ENCODE measurements around the gene NLGN3. TPM values are rescaled to one million over a fixed set of nuclear protein-coding genes. Genes with fewer than 3 reads are reported as not detected.
A peak's percentile ranks its signal among the peaks of the same experiment; 100 is the strongest.

Gene NLGN3
- total RNA-seq, 2 experiments from 2014 or later, result 0.57 to 1.3 TPM

- H3K9me3 ChIP-seq (ENCODE audit: low read length), result no peaks in the 10 kb centered on the region
- intact Hi-C loops (cut with micrococcal nuclease; ENCODE audit: unreplicated experiment), result no loop called here
- no TSS peak for BruUV-seq (replicated peaks)
- H3K4me3 ChIP-seq (ENCODE audit: low read depth, low read length, poor library complexity, severe bottlenecking), result no peak overlapping the region
- DNase-seq (ENCODE audit: low spot score), result no peak
- peaks cover 6% of the 10 kb centered on the region for H3K4me1 ChIP-seq (ENCODE audit: insufficient read depth, low read length, poor library complexity, severe bottlenecking)
- POLR2A ChIA-PET, result no interaction called here
- peaks cover 4% of the 10 kb centered on the region for H3K36me3 ChIP-seq (ENCODE audit: insufficient read depth, low read length)
- H2AFZ ChIP-seq (ENCODE audit: low read length), result no peak overlapping the region
- CTCF ChIA-PET (ENCODE audit: unreplicated experiment), result no interaction called here
- no peak overlapping the region for H3K27ac ChIP-seq (ENCODE audit: low read depth, low read length, poor library complexity, severe bottlenecking)
- H4K20me1 ChIP-seq (ENCODE audit: insufficient read depth, low read length), result no peaks in the 10 kb centered on the region
- TF ChIP-seq EZH2phosphoT487 (IDR thresholded peaks at IDR 0.05; ENCODE audit: borderline replicate concordance, low read depth, low read length), result no peak
- TF ChIP-seq, protein P1, sequence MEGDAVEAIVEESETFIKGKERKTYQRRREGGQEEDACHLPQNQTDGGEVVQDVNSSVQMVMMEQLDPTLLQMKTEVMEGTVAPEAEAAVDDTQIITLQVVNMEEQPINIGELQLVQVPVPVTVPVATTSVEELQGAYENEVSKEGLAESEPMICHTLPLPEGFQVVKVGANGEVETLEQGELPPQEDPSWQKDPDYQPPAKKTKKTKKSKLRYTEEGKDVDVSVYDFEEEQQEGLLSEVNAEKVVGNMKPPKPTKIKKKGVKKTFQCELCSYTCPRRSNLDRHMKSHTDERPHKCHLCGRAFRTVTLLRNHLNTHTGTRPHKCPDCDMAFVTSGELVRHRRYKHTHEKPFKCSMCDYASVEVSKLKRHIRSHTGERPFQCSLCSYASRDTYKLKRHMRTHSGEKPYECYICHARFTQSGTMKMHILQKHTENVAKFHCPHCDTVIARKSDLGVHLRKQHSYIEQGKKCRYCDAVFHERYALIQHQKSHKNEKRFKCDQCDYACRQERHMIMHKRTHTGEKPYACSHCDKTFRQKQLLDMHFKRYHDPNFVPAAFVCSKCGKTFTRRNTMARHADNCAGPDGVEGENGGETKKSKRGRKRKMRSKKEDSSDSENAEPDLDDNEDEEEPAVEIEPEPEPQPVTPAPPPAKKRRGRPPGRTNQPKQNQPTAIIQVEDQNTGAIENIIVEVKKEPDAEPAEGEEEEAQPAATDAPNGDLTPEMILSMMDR (conservative IDR thresholded peaks at IDR 0.05; ENCODE audit: low read length), result no peak
- no peaks in the 10 kb centered on the region for H3K9me2 ChIP-seq (ENCODE audit: insufficient read depth, low read length)
- no peak overlapping the region for H3K4me2 ChIP-seq (ENCODE audit: low read length)
- peaks cover 7% of the 10 kb centered on the region; the same call in 1 of the 2 replicates for H3K79me2 ChIP-seq (ENCODE audit: insufficient read depth, low read depth, low read length)
These were observed 46.6 kb downstream of the NLGN3 start for GRCh38 chrX:71191248-71191647.

DNA sequence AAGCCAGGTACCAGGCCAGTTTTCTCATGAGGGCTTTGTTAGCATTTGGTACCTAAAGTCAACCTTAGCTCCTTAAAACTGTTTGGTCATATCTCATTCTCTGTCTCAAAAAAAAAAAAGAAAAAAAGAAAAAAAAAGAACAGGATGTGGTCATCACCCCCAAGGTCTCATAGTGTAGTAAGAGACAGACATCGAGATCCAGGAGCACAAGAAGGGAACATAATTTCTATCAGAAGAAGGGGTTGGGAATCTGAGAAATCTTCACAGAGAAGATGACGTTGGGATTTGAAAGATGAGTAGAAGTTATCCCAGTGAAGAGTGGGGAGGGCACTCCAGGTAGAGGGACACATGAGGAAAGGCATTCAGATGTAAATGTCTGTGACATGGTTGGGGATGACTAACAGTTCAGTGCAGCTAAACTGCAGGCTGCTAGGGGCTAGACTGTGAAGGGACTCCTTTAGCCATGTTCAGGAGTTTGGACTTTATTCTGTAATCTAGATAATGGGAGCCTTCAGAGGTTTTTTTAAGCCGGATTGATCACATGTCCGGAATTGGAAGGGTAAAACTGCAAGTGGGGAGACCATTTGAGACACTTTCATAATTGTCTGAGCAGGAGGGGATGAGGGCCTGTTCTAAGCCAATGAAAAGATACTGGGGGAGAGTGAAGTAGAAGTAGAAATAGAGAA is 51.5 kb downstream of the NLGN3 start:
- ChIA-PET POLR2A (interaction anchor here (0.6 to 3.4 kb wide), 8 partner anchors 14 to 340 kb away, joined by 3 to 46 read pairs (median 4); partner anchors contain the start of genes TAF1 and ZMYM3), CTCF (ENCODE audit: unreplicated experiment) (no interaction called here)
- H2AFZ ChIP-seq (ENCODE audit: low read length), result peak overlapping the region; percentile 57; the same call in 1 of the 2 replicates
- no peaks in the 10 kb centered on the region for H4K20me1 ChIP-seq (ENCODE audit: insufficient read depth, low read length)
- peak; percentile 33 for DNase-seq (ENCODE audit: low spot score)
- no peaks in the 10 kb centered on the region for H3K36me3 ChIP-seq (ENCODE audit: insufficient read depth, low read length)
- peak overlapping the region; percentile 93 for H3K4me3 ChIP-seq (ENCODE audit: low read depth, low read length, poor library complexity, severe bottlenecking)
- peaks cover 24% of the 10 kb centered on the region for H3K4me1 ChIP-seq (ENCODE audit: insufficient read depth, low read length, poor library complexity, severe bottlenecking)
- H3K9me2 ChIP-seq (ENCODE audit: insufficient read depth, low read length), result no peaks in the 10 kb centered on the region
- peak overlapping the region; percentile 83 for H3K4me2 ChIP-seq (ENCODE audit: low read length)
- H3K79me2 ChIP-seq (ENCODE audit: insufficient read depth, low read depth, low read length), result peaks cover 24% of the 10 kb centered on the region; the same call in 1 of the 2 replicates
- BruUV-seq (replicated peaks), result no TSS peak
- TF ChIP-seq, protein P1 (conservative IDR thresholded peaks at IDR 0.05; ENCODE audit: low read length), result no peak
- TF ChIP-seq EZH2phosphoT487 (IDR thresholded peaks at IDR 0.05; ENCODE audit: borderline replicate concordance, low read depth, low read length), result no peak
- H3K9me3 ChIP-seq (ENCODE audit: low read length), result no peaks in the 10 kb centered on the region
- peak overlapping the region; percentile 80 for H3K27ac ChIP-seq (ENCODE audit: low read depth, low read length, poor library complexity, severe bottlenecking)
- intact Hi-C loops (cut with micrococcal nuclease; ENCODE audit: unreplicated experiment), result loop anchor here (2.0 to 5.0 kb wide), 2 partner anchors 13 to 56 kb away; partner anchors contain the start of gene ZMYM3

- BruUV-seq (replicated peaks), result no TSS peak
- peak overlapping the region; percentile 80 for H3K27ac ChIP-seq (ENCODE audit: low read depth, low read length, poor library complexity, severe bottlenecking)
- POLR2A ChIA-PET, result interaction anchor here (0.6 to 3.4 kb wide), 12 partner anchors 16 to 334 kb away, joined by 3 to 46 read pairs (median 3); partner anchors contain the start of genes NONO, SNX12, TAF1 and ZMYM3
- intact Hi-C loops (cut with micrococcal nuclease; ENCODE audit: unreplicated experiment), result loop anchor here (5.0 kb wide), 1 partner anchor 54 kb away; the partner anchor contains the start of gene ZMYM3
- H3K4me1 ChIP-seq (ENCODE audit: insufficient read depth, low read length, poor library complexity, severe bottlenecking), result peaks cover 24% of the 10 kb centered on the region
- no peaks in the 10 kb centered on the region for H3K36me3 ChIP-seq (ENCODE audit: insufficient read depth, low read length)
- no peaks in the 10 kb centered on the region for H3K9me2 ChIP-seq (ENCODE audit: insufficient read depth, low read length)
- H3K4me3 ChIP-seq (ENCODE audit: low read depth, low read length, poor library complexity, severe bottlenecking), result peak overlapping the region; percentile 93
- H3K4me2 ChIP-seq (ENCODE audit: low read length), result peak overlapping the region; percentile 83
- peaks cover 24% of the 10 kb centered on the region; the same call in 1 of the 2 replicates for H3K79me2 ChIP-seq (ENCODE audit: insufficient read depth, low read depth, low read length)
- no peaks in the 10 kb centered on the region for H4K20me1 ChIP-seq (ENCODE audit: insufficient read depth, low read length)
- CTCF ChIA-PET (ENCODE audit: unreplicated experiment), result interaction anchor here (0.7 to 1.2 kb wide), 2 partner anchors 16 to 18 kb away, joined by 4 read pairs; no protein-coding TSS in a partner anchor
- peak overlapping the region; percentile 87 for H2AFZ ChIP-seq (ENCODE audit: low read length)
- H3K9me3 ChIP-seq (ENCODE audit: low read length), result no peaks in the 10 kb centered on the region
- peak; percentile 72 for DNase-seq (ENCODE audit: low spot score)
- no peak for TF ChIP-seq EZH2phosphoT487 (IDR thresholded peaks at IDR 0.05; ENCODE audit: borderline replicate concordance, low read depth, low read length)
- TF ChIP-seq, protein P1 (conservative IDR thresholded peaks at IDR 0.05; ENCODE audit: low read length), result no peak
These were observed 53.4 kb downstream of the NLGN3 start for GRCh38 chrX:71198066-71198465.
